Measurements from ENCODE around the gene DCTN2.
"Not testable (repeated sequence)": the region's sequence is repeated elsewhere in the genome, so short reads cannot be mapped to it uniquely, and the experiment has no call there.

DCTN2 gene

DNA sequence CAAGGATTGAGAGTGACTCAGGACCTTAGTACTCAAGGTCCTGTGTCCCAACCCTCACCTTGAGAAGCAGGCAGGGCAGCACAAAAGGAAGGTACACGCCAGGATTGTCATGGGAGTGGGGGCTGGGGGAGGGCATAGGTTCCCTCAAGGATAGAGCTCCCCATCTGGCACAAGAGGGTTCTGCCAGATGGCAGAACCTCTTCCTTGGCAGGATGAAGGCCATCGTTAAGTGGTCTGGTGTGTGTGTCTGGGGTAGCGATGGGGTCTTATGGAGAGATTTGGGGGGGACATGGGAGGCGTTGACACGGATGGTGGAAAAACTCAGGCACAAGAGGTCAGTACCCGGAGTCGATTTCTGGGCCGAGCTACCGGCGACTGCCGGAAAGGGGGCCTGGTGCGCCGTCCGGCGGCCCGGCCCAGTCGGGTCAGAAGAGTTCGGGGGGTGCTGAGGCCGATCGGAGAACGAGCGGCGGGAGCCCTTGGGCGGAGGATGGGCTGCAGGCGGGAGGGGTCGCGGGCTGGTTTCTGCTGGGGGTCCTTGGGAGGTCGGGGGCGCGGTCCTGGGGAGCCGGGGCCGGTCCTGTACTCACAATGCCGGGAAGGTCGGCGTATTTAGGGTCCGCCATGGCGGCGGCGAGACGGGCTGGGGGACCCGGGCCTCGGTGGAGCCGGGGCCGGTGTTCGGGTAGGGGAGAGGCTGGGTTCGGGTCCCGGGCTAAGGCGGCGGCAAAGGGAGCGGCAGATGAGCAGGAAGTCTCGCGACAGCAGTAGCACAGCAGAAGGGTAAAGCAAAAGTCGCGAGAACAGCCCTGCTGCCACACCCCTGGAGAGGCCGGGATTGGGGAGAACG lies at the start of gene DCTN2:
Gene DCTN2, minus strand, starts transcription at position 755 of the 850 bp plus-strand sequence. Its CDS starts 129 bp downstream, at position 626.
- DNase-seq: peak; percentile 89

DNA sequence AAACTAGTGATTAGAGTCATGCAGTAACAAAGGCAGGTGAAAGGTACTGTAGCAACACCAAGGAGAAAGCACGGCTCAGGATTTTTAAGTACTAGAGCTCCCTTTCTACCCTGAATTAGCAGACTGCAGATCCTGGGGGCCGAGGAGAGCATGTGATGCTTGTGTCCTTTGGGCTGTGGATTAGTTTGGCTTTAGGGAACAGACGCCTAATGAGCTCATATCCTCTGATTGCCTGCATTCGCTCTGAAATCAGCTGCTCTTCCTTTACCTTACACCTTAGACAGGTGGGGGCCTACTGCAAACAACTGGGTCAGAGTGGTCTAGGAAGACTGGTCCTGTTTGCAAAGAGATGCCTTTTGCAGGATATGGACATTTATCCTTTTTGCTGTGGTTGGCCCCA lies 46.2 kb upstream of the DCTN2 start:
- DNase-seq: no peak

DNA sequence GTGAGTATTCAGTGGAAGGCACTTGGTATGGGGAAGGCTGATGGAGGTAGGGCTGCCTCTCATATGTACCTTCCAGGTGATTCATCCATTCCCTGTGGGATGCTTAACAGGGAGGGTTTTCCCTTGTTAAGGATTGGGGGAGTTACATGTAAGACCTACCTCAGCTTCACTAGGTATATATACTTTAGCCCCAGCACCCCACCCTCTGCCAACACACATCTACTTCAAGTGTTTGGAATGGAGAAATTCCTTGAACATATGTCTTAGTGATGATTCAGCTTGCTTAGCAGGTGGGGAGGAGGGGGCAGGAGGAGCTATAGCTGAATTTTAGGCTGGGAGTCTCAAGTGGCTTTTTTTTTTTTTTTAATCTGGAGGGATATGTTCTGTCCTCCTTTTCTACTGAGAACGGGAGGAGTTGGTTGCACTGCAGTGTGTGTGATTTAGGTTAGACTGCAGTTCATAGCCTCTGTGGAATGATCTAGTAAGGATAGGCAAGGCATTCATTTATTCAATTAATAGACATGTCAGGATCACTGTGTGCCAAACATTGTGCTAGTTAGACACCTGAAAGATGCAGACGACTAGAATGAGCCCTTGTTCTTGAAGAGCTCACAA lies 45.7 kb upstream of the DCTN2 start:
- no peak for DNase-seq

DNA sequence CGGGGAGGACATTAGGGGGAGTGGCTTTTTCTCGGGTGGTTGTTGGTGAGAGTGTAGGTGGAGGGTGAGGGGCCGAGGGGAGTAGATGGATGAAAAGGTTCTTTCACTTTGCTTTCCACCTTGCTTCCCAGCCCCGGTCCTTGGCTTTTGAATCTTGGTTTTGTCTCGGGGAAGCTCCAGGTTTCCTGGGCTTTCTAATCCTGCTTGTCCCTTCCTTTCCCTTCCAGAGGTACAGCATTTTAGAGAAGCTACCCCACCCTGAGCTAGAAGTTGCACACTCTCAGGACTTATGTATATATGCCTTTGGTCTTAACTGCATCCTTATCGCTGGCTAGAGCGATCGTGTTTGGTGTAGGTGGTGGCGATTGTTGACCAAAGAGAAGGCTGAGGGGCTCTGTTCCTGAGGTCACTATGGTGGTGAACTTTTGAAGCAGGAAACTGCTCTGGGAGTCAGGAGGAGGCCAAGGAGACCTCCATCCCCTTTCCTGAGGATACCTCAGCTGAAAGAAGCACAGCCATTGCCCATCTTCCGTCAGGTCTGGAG lies 44.9 kb upstream of the DCTN2 start:
- DNase-seq: no peak

DNA sequence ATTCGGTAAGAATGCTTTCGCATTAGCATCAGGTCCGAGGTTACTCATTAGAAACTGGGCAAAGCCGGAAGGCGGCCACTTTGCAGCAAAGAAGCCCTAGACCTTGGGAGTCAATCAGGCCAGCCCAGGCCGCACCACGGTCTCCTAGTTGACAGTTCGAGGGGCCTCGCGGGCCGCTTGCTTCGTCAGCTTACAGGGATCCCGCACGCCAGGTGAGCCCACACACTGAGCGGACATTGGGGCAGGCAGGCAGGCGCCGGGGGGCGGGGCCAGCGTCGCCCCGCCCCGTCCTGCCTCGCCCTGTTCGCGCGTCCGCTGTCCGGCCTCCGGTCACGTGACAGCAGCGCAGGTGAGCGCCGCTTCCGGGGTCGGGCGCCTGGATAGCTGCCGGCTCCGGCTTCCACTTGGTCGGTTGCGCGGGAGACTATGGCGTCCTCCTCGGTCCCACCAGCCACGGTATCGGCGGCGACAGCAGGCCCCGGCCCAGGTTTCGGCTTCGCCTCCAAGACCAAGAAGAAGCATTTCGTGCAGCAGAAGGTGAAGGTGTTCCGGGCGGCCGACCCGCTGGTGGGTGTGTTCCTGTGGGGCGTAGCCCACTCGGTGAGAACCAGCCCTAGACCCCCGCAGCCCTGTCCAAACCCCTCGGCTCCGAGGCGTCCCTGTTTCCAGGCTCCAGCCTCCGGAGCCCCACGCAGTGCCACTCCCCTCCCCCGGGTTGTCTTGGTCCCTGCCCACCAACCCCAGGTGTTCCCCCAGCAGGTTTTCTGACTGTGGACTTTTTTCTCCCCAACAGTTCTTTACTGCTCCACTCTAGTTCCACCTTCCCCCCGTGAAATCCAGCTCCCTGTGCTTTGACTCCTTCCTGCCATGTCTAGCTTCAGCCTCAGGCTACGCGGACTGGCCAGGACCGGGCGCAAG lies 44.1 kb upstream of the DCTN2 start, which contains the start of gene PIP4K2C:
Gene PIP4K2C, plus strand, starts transcription at position 329 of the 918 bp plus-strand sequence. Its CDS starts 98 bp downstream, at position 427.
- peak; percentile 73 for DNase-seq

DNA sequence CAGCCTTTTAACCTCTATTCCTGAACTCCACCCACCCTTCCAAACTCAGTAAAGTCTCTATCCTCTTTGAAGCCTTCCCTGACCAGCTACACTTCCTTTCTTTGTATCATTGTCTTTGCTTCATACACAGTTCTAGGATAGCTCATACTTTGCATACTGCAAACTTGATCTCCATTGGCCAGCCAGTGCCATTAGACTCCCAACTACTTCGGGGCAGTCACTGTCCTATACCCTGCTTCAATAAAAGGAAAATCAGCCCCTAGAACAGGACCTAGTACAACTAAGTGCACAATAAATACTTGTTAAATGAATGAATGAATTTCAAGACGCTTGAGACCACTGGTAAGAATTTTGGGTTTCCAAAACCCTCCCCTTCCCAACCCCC lies 43.5 kb upstream of the DCTN2 start:
- DNase-seq: no peak

DNA sequence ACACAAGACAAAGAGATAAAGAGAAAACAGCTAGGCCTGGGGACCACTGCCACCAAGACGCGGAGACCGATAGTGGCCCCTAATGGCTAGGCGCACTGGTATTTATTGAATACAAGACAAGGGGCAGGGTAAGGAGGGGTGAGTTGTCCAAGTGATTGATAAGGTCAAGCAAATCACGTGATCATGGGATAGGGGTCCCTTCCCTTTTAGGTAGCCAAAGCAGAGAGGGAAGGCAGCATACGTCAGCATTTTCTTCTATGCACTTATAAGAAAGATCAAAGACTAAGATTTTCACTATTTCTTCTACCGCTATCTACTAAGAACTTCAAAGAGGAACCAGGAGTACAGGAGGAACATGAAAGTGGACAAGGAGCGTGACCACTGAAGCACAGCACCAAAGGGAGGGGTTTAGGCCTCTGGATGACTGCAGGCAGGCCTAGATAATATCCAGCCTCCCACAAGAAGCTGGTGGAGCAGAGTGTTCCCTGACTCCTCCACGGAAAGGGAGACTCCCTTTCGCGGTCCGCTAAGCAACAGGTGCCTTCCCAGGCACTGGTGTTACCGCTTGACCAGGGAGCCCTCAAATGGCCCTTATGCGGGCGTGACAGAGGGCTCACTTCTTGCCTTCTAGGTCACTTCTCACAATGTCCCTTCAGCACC lies 42.1 kb upstream of the DCTN2 start:
- not testable (repeated sequence) for DNase-seq

DNA sequence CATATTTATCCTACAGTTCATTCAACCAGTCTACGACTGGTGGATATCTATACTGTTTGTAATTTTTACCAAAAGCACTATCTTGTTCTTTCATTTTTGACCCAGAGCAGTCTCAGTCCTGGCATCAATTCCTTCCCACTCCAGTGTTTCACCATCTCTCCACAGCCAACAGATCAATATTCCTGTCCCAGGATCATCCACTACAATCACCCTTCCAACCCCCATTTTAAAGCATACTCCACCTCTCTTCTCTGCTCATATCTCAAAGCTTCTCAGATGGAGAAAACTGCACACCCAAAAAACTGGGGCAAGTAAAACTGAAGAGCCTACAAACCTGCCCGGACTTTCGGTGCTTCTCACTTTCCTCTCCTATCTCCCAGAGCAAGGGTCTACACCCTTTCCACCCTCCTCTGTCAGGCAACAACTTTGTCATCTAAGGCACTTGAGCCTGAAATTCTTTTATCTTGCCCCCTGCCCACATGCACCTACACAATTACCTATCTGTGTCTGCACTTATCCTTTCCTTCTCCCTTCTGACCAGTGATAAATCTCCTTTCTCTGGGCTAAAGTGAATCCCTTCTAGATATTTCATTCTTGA lies 39.9 kb upstream of the DCTN2 start:
- no peak for DNase-seq

DNA sequence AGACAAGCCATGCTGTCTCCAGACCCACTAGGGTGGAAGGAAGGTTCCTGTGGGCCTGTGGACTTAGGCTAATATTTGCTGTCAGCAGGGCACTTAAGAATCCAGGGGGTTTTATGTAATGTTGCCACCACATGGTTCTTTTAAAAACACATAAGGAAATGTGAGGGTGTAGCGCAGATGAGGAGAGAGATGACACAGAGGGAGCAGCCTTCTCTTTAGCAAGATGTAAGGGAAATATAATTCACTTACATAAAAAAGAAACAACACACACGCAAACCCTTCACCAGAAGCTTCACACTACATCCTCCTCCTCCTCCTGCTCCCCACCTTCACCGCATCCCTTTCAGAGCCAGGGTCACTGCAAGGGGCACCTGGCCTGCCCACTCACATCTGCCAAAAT lies 39.1 kb upstream of the DCTN2 start:
- DNase-seq: no peak

DNA sequence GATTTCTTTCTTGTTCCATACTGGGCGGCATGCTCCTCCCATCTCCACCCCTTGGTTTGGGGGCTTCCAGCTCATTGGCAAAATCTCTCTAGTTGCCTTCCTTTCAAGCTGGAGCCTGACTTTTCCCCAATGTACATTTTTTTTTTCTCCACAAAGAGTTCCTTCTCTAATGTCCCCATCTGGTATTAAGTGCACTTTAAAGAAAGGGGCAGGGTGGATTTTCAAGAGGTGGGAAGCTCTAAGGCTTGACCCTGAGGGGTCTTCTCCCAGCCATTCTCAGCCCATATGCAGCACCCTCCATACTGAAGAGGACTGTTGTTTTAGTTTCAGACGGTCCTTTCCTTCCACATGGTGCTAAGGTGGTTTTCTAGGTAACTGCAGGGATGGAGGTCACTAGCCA lies 38.2 kb upstream of the DCTN2 start:
- DNase-seq: no peak

DNA sequence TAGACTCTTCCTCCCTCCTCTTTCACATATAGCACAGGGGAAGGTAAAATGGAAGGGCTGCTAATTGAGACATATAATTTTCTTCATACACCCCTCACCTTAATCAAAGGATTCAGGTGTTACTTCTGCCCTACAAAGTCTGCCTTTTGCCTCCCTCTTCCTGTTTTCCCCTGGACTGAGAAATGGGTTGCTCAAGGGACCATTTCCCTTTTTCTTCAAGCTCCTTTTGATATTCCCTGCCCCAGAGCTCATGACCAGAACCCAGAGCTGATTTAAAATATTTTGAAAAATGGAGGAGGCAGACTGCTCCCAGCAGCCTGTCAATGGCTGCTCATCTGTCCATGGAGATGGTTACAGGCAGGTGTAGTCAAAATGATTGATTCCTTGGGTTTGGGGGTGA lies 37.7 kb upstream of the DCTN2 start:
- DNase-seq: no peak

DNA sequence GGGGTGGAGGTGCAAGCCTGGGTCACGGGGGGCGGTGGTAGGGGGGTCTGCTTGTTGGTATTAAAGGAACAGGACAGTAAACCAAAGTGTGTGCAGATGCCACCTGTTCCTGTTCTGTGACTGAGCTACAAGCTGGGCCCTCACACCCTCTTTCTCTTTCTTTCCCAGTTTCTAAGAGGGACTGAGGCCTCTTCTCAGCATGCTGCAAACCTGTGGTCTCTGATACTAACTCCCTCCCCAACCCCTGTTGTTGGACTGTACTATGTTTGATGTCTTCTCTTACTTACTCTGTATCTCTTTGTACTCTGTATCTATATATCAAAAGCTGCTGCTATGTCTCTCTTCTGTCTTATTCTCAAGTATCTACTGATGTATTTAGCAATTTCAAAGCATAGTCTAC lies 37.1 kb upstream of the DCTN2 start:
- no peak for DNase-seq

DNA sequence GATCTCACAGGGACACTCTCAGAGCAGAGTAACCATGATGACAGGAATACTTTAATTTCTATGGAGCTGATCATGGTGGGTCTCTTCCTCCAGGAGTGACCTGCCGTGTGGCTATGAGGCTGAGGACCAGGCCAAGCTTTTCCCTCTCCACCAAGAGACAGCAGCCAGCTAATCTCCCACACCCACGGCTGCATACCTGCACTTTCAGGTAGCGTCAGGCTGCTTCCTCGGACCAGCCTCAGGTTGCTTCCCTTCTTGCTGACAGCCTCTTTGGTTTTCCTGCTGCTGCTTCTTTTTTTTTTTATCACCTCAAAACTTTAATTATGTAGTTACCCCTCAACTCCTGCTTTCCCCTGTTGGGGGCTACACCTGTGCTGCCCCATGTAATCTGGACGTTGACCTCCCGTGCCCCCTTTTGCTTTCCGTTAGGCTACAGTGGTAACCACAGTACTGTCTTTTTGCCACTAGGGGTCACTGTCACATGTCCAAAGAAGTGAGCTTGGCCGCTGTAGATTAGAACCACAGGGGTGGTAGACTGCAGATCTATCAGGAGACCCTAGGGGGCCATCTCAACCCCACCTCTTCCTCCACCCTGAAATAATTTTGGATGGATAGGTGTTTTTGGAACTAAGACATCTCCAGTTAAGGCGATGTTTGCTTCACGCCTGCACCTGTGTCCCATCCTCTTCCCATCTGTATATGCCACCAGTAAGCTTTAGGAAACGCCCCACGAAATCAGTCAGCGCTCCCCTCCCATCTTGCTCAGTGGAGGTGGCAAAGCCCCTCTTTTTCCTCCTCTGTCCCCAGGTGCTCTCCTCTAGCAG lies 36.2 kb upstream of the DCTN2 start:
- peak; percentile 43 for DNase-seq

DNA sequence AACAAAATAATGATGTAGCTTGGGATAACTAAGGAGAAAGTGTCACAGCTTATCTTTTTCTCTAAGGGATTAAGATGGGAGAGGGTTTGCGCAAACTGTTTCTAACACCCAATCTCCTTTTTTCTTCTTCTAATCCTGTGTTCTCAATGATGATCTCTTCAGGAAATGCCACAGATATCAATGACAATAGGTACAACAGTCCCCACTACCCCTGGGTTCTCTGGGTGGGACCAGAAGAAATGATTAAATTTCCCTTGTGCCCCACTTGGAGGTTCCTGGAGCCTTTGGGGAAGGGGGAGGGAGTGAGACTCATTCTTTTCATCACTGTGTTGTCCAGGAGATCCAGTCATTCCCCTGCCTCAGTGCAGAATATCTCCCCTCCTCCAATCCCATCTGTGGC lies 35.4 kb upstream of the DCTN2 start:
- DNase-seq: no peak

DNA sequence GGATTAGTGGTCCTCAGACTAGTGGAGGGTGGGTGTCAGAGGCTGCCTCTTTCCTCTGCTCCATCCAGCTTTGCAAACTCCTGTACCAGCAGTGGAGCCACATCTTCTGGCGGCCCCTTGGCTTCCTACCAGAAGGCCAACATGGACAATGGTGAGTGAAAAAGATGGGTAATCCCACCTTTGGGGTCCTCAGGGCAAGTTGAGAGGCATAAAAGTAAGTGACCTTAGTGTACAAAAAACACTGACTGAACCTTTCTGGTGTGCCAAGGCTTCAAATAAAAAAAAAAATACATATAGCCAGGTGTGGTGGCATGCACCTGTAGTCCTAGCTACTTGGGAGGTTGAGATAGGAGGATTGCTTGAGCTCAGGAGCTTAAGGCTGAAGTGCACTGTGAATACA lies 34.8 kb upstream of the DCTN2 start:
- DNase-seq: no peak

DNA sequence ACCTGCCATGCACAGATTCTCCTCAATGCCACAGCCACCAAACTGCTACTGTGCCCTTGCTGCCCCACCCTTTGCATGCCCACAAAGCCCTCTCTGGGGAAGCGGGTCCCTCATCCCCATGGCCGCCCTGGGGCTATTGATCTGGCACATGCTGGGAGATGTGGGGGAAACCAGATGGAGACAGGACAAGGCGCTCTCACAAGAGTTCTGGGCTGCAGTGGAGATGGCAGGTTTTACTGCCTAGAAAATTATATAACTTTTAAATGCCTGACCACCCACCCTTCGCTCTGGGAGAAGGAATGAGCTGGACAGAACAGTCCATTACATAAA lies 33.4 kb upstream of the DCTN2 start:
- no peak for DNase-seq

DNA sequence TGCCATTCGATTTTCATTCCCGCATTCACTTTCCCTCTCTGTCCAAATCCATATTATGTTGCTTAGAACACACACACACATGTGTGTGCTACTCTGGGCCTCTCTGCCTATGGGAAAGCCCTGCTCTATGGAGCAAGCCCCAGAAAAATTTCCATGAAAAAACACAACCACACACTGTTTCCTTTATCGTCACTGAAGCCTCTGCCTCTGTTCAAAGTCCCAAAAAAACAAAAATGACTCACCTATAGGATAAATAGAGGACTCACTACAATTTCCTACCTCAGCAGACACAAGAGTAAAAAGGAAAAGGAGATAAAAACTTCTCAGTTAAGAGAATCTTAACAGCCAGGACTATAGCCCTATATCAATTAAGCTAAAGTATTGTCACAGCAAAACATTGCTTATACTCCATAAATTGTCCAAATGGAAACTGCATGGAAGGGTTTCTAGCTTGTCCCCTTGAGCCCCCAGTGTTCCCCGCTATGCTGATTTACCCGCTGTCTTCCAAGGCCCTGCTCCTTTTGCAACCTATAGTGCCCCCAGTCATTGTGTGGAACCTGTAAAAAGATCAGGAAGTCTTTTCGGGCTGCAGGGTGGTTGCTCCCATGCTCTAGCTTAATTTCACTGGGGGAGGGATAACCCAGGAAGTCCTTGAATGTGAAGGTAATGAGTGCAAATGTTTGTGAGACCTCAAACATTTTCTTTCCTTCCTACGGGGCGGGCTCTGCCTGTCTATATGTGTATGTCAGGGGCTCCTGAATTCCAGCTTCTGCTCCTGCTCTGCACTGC lies 32.9 kb upstream of the DCTN2 start:
- no peak for DNase-seq

DNA sequence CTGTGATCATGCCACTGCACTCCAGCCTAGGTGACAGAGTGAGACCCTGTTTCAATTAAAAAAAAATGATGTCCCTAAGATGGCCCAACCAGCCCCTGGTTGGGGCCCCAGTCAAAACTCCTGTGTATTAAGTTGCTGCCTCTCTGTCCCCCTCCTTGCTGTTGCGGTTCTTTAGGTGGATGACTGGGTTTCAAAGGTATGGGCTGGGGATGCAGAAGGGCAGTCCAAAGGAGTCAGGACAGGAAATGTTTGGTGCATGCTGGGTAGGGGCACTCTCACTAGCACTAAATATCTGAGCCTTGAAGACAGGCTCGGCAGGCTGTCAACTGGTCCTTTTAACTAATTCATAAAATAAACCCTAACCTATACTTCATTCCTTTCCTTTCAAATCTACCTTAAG lies 32.0 kb upstream of the DCTN2 start:
- no peak for DNase-seq

DNA sequence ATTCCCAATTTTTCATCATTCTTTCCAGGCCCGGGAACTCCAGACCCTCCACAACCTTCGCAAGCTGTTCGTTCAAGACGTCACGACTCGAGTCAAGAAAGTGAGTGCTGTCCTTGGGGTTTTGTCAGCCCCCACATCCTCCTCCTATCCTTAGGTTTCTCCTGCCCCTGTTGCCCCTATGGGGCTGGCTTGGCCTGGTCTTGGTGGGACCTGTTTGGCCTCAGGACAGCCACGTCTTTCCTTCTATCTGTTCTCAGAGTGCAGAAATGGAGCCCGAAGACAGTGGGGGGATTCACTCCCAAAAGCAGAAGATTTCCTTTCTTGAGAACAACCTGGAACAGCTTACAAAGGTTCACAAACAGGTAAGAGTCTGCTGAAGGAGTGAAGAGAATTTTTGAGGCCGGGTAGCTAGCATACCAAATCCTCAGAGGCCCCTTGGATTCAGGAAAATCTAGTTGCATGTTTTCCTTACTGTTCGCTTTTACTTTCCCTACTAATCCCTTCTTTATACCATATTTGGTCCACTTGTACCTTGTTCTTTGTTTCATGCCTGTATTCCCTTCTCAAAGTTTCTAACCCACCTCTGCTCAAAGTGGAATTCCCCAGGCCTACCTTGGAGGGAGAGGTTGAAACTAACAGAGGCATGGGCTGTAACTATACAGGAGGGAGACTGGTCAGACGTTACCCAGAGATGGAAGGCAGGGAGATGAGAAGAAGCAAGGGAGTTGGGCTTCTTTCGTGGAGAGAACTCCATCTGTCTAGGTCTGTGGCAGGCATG lies 31.2 kb upstream of the DCTN2 start:
- no peak for DNase-seq

Measured in stimulated activated CD4-positive, alpha-beta T cell treated with anti-CD3 and anti-CD28 coated beads, Interleukin-4, amount 100 ng/mL, for 1 hour (primary cell).